ENCODE results near the gene FSCN2. TPM values are rescaled to one million over a fixed set of nuclear protein-coding genes. Genes with fewer than 3 reads are reported as not detected.

The FSCN2 gene
- total RNA-seq, 2 donors from 2014 or later, result 1.0 to 1.8 TPM

DNA sequence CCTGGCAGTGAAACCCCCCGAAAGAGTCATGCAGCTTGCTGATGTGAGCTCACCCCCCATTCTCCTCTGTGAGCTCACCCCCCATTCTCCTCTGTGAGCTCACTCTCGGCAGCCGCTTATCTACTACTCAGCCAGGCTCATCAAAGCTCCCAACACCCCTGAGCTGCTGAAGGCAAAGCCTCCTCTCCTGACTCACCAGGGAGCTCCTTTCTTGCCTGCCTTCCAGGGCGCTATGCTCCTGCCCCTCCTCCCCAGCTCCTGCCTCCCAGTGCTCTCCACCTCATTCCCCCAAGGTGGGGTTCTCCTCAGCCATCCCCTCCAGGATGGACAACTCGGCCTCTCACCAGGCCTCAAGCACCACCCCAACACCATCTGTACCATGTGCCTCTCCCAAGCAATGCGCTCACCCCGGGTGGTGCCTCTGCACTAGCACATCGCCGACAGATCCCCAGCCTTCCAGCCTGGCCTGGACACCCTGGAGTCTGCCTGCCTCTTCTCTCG lies 51.7 kb downstream of the FSCN2 start:
- TF ChIP-seq, protein P1, sequence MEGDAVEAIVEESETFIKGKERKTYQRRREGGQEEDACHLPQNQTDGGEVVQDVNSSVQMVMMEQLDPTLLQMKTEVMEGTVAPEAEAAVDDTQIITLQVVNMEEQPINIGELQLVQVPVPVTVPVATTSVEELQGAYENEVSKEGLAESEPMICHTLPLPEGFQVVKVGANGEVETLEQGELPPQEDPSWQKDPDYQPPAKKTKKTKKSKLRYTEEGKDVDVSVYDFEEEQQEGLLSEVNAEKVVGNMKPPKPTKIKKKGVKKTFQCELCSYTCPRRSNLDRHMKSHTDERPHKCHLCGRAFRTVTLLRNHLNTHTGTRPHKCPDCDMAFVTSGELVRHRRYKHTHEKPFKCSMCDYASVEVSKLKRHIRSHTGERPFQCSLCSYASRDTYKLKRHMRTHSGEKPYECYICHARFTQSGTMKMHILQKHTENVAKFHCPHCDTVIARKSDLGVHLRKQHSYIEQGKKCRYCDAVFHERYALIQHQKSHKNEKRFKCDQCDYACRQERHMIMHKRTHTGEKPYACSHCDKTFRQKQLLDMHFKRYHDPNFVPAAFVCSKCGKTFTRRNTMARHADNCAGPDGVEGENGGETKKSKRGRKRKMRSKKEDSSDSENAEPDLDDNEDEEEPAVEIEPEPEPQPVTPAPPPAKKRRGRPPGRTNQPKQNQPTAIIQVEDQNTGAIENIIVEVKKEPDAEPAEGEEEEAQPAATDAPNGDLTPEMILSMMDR (conservative IDR thresholded peaks at IDR 0.05), result no peak
- peak overlapping the region; percentile 84 for H3K27ac Mint-ChIP-seq
- no peaks in the 10 kb centered on the region for H3K9me3 ChIP-seq (ENCODE audit: control insufficient read depth, low read length)
- WGBS, 2 experiments (ENCODE audit: insufficient coverage in 1 of 2, insufficient read length in 1 of 2), result 85 to 90% methylated on average over 6 to 10 of the region's 10 CpGs
- no peak overlapping the region for H3K4me3 Mint-ChIP-seq
- no peaks in the 10 kb centered on the region for H3K27me3 Mint-ChIP-seq (ENCODE audit: insufficient read depth)
- peaks cover 14% of the 10 kb centered on the region for H3K4me1 Mint-ChIP-seq
- no peaks in the 10 kb centered on the region for H3K4me1 ChIP-seq (ENCODE audit: control insufficient read depth, insufficient read depth, low read length)
- no peak overlapping the region for H3K9ac ChIP-seq (ENCODE audit: extremely low read depth, low read length, poor library complexity, severe bottlenecking)
- H3K27me3 ChIP-seq (ENCODE audit: control insufficient read depth, insufficient read depth, low read length, poor library complexity, severe bottlenecking), result no peaks in the 10 kb centered on the region
- no peaks in the 10 kb centered on the region for H3K9me3 Mint-ChIP-seq
- no peak for DNase-seq
- no peak overlapping the region for H3K27ac ChIP-seq (ENCODE audit: low read depth, low read length)
- peaks cover 74% of the 10 kb centered on the region for H3K36me3 ChIP-seq (ENCODE audit: control insufficient read depth, insufficient read depth, low read length)
- H3K36me3 Mint-ChIP-seq (ENCODE audit: low read depth), result peaks cover 77% of the 10 kb centered on the region
- no peak overlapping the region for H3K4me3 ChIP-seq (ENCODE audit: low read length)

GRCh38 chr17:81580481-81580880 lies 52.3 kb downstream of the FSCN2 start:
- Histone ChIP-seq H3K27me3 (ENCODE audit: control insufficient read depth, insufficient read depth, low read length, poor library complexity, severe bottlenecking) (no peaks in the 10 kb centered on the region), H3K4me1 (ENCODE audit: control insufficient read depth, insufficient read depth, low read length) (no peaks in the 10 kb centered on the region), H3K4me3 (ENCODE audit: low read length) (no peak overlapping the region), H3K9me3 (ENCODE audit: control insufficient read depth, low read length) (no peaks in the 10 kb centered on the region), H3K27ac (ENCODE audit: low read depth, low read length) (no peak overlapping the region), H3K36me3 (ENCODE audit: control insufficient read depth, insufficient read depth, low read length) (peaks cover 75% of the 10 kb centered on the region), H3K9ac (ENCODE audit: extremely low read depth, low read length, poor library complexity, severe bottlenecking) (no peak overlapping the region)
- Mint-ChIP-seq H3K27ac (peak overlapping the region; percentile 84), H3K4me1 (peaks cover 14% of the 10 kb centered on the region), H3K36me3 (ENCODE audit: low read depth) (peaks cover 79% of the 10 kb centered on the region), H3K27me3 (ENCODE audit: insufficient read depth) (no peaks in the 10 kb centered on the region), H3K4me3 (no peak overlapping the region), H3K9me3 (no peaks in the 10 kb centered on the region)
- DNase-seq, result no peak
- TF ChIP-seq, protein P1 (conservative IDR thresholded peaks at IDR 0.05), result no peak
- 94 to 100% methylated on average over 3 to 6 of the region's 6 CpGs for WGBS, 2 experiments (ENCODE audit: insufficient coverage in 1 of 2, insufficient read length in 1 of 2)

DNA sequence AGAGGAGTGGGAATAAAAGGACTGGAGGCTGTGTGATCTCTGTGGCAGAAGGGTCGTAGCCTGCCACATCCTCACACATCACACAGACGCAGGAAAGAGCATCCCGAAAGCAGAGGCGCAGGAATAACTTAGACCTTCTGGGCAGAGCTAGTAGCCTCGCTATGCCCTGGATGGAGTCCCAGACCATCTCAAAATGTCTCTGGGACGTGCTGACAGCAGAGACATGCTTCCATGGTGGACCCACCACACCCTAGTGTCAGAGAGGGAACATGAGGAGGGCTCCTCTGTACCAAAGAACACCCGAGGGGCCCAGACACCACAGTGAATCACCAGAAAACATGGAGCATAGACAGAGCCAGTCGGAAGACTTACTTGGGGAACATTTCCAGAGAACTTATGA lies 53.6 kb downstream of the FSCN2 start:
- H3K4me3 ChIP-seq (ENCODE audit: low read length), result no peak overlapping the region
- TF ChIP-seq, protein P1 (conservative IDR thresholded peaks at IDR 0.05), result no peak
- no peaks in the 10 kb centered on the region for H3K4me1 ChIP-seq (ENCODE audit: control insufficient read depth, insufficient read depth, low read length)
- Mint-ChIP-seq H3K4me1 (peaks cover 14% of the 10 kb centered on the region), H3K4me3 (no peak overlapping the region), H3K9me3 (no peaks in the 10 kb centered on the region), H3K27ac (no peak overlapping the region), H3K36me3 (ENCODE audit: low read depth) (peaks cover 79% of the 10 kb centered on the region), H3K27me3 (ENCODE audit: insufficient read depth) (no peaks in the 10 kb centered on the region)
- H3K9me3 ChIP-seq (ENCODE audit: control insufficient read depth, low read length), result no peaks in the 10 kb centered on the region
- no peak overlapping the region for H3K27ac ChIP-seq (ENCODE audit: low read depth, low read length)
- no peak for DNase-seq
- no peaks in the 10 kb centered on the region for H3K27me3 ChIP-seq (ENCODE audit: control insufficient read depth, insufficient read depth, low read length, poor library complexity, severe bottlenecking)
- no peak overlapping the region for H3K9ac ChIP-seq (ENCODE audit: extremely low read depth, low read length, poor library complexity, severe bottlenecking)
- H3K36me3 ChIP-seq (ENCODE audit: control insufficient read depth, insufficient read depth, low read length), result peaks cover 75% of the 10 kb centered on the region
- 95 to 96% methylated on average over 6 to 8 of the region's 8 CpGs for WGBS, 2 experiments (ENCODE audit: insufficient coverage in 1 of 2, insufficient read length in 1 of 2)

Measured in endodermal cell (in vitro differentiated cells).